GM20000 (cell line): Measurements from ENCODE around the gene FBXW7.

Source experiments
- DNase-seq: peaks from one replicate; pipeline ENCODE4 v3.0.0; 2012; ENCODE audit warnings: low spot score
- CTCF ChIP-seq: IDR thresholded peaks from 2 replicates; pipeline ENCODE4 v1.5.1; 2012; ENCODE audit warnings: mild to moderate bottlenecking, control low read depth; ENCODE audit errors: extremely low read depth, missing control alignments

Gene FBXW7

GRCh38 chr4:152321398-152321797 lies 214.5 kb downstream of the FBXW7 start:
- TF ChIP-seq CTCF: no peak
- DNase-seq: no peak

GRCh38 chr4:152316969-152317368 lies 218.9 kb downstream of the FBXW7 start:
- no peak for TF ChIP-seq CTCF
- no peak for DNase-seq

GRCh38 chr4:152310257-152310656 lies 225.6 kb downstream of the FBXW7 start:
- TF ChIP-seq CTCF: no peak
- no peak for DNase-seq

- TF ChIP-seq CTCF: no peak
- no peak for DNase-seq
Observed at GRCh38 chr4:152309418-152309817, 226.5 kb downstream of the FBXW7 start.

- TF ChIP-seq CTCF: no peak
- DNase-seq: no peak
Observed at GRCh38 chr4:152308951-152309350, 226.9 kb downstream of the FBXW7 start.

- DNase-seq: no peak
- TF ChIP-seq CTCF: no peak
Observed at GRCh38 chr4:152307669-152308068, 228.2 kb downstream of the FBXW7 start.

GRCh38 chr4:152306541-152306940 lies 229.4 kb downstream of the FBXW7 start:
- no peak for DNase-seq
- TF ChIP-seq CTCF: no peak

- peak; percentile 53 for DNase-seq
- TF ChIP-seq CTCF: no peak
Observed at GRCh38 chr4:152304220-152304619, 231.7 kb downstream of the FBXW7 start.
